Astrocyte of the spinal cord (primary cell): ENCODE measurements around the gene CD86.

ENCODE experiments used
- DNase-seq: peaks from one replicate; pipeline ENCODE4 v3.0.0; 2011; ENCODE audit warnings: low read depth, low spot score
- H3K4me3 ChIP-seq: 2 replicates; pipeline ENCODE4 v1.5.1; 2011; ENCODE audit warnings: low read depth, mild to moderate bottlenecking, low read length, moderate library complexity
- CTCF ChIP-seq: IDR thresholded peaks from 2 replicates; pipeline ENCODE4 v1.5.1; 2012; ENCODE audit warnings: low read depth, mild to moderate bottlenecking, low read length, inconsistent platforms
- in situ Hi-C: cut with HindIII; loops from 2 replicates; pipeline ENCODE4 v1.10.0; 2017; ENCODE audit warnings: low sequenced_read_pairs

The CD86 gene

DNA sequence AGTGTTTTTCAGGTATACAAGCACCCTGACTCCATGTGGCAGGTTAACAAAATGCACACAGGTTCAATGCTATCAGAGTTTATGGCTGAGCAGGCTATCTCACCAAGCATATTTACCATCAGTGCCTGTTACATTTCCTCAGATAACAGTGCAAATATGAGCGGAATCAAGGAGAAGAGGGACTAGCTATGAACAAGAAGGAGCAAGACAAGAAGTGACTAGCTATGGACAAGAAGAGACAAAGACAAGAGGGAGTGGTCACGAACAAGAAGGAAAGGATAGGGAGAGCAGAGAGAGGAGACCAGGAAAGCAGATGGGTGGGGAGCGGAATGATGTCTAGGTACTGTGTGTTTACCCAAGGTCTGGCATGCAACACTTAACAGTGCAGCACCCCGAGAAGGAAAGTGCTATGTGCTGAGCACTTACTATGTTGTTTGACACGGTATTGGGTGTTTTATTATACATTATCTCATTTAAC lies 41.7 kb upstream of the CD86 start:
- in situ Hi-C loops = no loop called here
- no peak for DNase-seq
- TF ChIP-seq CTCF = no peak
- no peak overlapping the region for H3K4me3 ChIP-seq

DNA sequence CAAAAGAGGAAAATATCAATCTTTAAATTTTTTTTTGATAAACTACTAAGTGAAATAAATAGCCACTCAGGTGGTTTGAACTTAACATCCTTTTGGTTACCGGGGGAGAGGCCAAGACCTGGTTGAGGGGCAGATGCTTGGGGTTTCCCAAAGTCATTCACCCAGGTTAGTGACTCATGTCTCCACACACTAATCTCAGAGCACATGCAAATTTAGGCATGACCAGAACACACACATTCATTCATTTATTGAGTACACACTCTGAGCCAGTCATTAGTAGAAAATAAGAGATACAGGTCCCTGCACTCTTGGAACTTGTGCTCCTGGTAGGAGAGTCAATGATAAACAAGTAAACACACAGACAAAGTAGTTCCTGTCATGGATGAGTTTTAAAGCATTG lies 40.4 kb upstream of the CD86 start:
- in situ Hi-C loops = no loop called here
- H3K4me3 ChIP-seq = no peak overlapping the region
- no peak for TF ChIP-seq CTCF
- DNase-seq = no peak

- no peak for DNase-seq
- in situ Hi-C loops = no loop called here
- no peak for TF ChIP-seq CTCF
- H3K4me3 ChIP-seq = no peak overlapping the region
These were observed 35.7 kb upstream of the CD86 start for GRCh38 chr3:122019493-122019892.

GRCh38 chr3:122021037-122021436 lies 34.1 kb upstream of the CD86 start:
- DNase-seq = no peak
- TF ChIP-seq CTCF = no peak
- H3K4me3 ChIP-seq = no peak overlapping the region
- in situ Hi-C loops = no loop called here

DNA sequence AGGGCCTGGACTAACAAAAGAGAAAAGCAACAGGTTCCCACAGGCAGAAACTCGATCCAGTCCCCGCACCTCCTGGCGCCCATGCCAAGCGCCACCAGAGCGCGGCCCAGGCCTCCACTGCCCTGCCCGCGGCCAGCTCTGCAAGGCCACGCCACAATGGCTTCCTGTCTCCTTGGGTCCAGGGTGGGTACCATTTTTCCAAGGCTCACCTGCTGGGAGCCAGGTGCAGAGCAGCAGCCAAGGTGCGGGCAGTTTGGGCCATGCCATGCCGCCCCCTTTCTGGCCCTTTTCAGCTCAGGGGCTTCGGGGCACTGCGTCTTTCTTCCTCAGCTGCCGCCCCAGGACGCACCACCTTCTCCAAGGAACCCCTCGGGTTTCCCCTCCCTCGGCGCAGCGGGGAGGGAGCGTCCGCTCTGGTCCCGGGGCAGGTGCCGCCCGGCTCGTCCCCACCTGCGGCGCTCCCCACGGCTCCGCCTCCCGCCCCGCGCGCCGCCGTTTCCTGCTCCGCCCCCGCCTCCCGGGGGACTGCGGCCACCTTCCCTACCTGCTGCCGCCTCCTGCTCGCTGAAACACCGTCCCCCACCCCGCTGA lies 33.3 kb upstream of the CD86 start, which contains the start of gene ILDR1:
Gene ILDR1 (minus strand): TSS at position 437 of the 591 bp plus-strand sequence. CDS start 170 bp downstream, at position 267.
- TF ChIP-seq CTCF = no peak
- no peak within 1 kb of the TSS for H3K4me3 ChIP-seq
- in situ Hi-C loops = no loop called here
- no peak for DNase-seq

GRCh38 chr3:122023335-122023910 lies 31.7 kb upstream of the CD86 start:
- TF ChIP-seq CTCF = no peak
- in situ Hi-C loops = no loop called here
- DNase-seq = no peak
- H3K4me3 ChIP-seq = no peak overlapping the region
